Activated CD4-positive, alpha-beta memory T cell treated with anti-CD3 and anti-CD28 coated beads for 36 hours (primary cell): ENCODE results near the gene CCDC194. TPM values are rescaled to one million over a fixed set of nuclear protein-coding genes. Genes with fewer than 3 reads are reported as not detected.
A peak's percentile ranks its signal among the peaks of the same experiment; 100 is the strongest.

Experiments used
- CTCF ChIA-PET: fragments of 350-600 bp; sonication (Branson Sonifier 250); formaldehyde crosslinking; loops from one replicate; lab custom pipeline; 2021; ENCODE audit warnings: antibody characterized with exemption, inconsistent platforms; lab: Charles Lee
- POLR2A ChIA-PET: fragments of 350-600 bp; sonication (Branson Sonifier 250); formaldehyde crosslinking; loops from one replicate; lab custom pipeline; 2021; ENCODE audit warnings: antibody characterized with exemption; lab: Charles Lee
- DNase-seq: peaks from one replicate; pipeline ENCODE4 v3.0.0-alpha.2; 2020
- H3K27ac Mint-ChIP-seq: one replicate; pipeline ENCODE4 v1.8.0; 2021; ENCODE audit warnings: mixed read lengths
- H3K27me3 Mint-ChIP-seq: one replicate; pipeline ENCODE4 v1.8.0; 2021; ENCODE audit warnings: mixed read lengths
- H3K36me3 Mint-ChIP-seq: one replicate; pipeline ENCODE4 v1.8.0; 2021; ENCODE audit warnings: mixed read lengths
- H3K4me1 Mint-ChIP-seq: one replicate; pipeline ENCODE4 v1.8.0; 2021; ENCODE audit warnings: low read depth, mixed read lengths
- H3K4me3 Mint-ChIP-seq: one replicate; pipeline ENCODE4 v1.8.0; 2021; ENCODE audit warnings: mild to moderate bottlenecking, mixed read lengths
- H3K9me3 Mint-ChIP-seq: one replicate; pipeline ENCODE4 v1.8.0; 2021; ENCODE audit warnings: mixed read lengths
- intact Hi-C: fragments of 100-400 bp; cut with micrococcal nuclease; formaldehyde crosslinking; loops from one replicate; pipeline ENCODE4 v1.15.1; 2023
- total RNA-seq, 2 experiments: library from RNA; stranded (reverse); gene quantifications; one replicate each; pipeline ENCODE4 v1.2.3, GENCODE V29; 2021

The CCDC194 gene
- total RNA-seq, 2 experiments from 2014 or later = 1.4 to 2.3 TPM

DNA sequence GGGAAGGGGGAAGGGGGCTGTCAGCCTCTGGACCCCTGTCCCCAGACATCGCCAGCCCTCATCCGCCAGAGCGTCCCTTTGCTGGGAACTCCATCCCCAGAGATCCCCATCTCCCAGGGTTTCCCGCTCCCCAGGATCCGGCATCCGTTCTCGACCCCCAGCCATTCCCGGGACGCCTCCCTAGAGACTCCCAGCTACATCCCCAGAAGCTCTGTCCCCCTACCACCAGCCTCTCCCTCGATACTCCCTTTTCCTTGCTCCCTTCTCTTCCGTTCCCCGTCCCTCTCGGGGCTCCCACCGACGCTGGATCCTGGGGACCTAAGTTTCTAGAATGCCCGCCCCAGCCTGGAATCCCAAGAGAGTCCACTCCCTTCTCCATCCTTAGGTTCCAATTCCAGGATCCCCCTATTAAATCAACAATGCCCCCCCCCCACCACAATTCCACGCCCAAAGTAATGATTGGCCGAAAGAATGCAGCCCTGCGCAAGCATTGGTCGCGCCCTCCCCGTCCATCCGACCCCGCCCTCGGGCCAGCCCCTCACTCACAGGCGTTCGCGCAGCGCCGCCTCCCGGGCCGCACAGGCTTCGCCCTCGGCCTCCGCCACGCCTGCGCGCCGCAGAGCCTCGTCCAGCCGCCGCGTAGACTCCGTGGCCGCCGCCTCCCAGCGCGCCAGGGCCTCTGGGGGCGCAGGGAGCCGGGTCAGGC, 3.2 kb downstream of the CCDC194 start:
- peak; percentile 94 for DNase-seq
- intact Hi-C loops = loop anchor here (2.0 kb wide), 1 partner anchor 56 kb away; the partner anchor contains the start of gene ANO8

GRCh38 chr19:17389957-17390664, 3.9 kb downstream of the CCDC194 start:
- no peak for DNase-seq
- ChIA-PET CTCF (interaction anchor here (0.6 to 3.0 kb wide), 9 partner anchors 11 to 206 kb away, joined by 3 to 11 read pairs (median 3); partner anchors contain the start of gene MVB12A), POLR2A (no interaction called here)
- Mint-ChIP-seq H3K27ac (no peak overlapping the region), H3K9me3 (no peaks in the 10 kb centered on the region), H3K27me3 (no peaks in the 10 kb centered on the region), H3K4me1 (peaks cover 23% of the 10 kb centered on the region), H3K4me3 (peak overlapping the region; percentile 81), H3K36me3 (no peaks in the 10 kb centered on the region)
- intact Hi-C loops = loop anchor here (2.0 kb wide), 1 partner anchor 55 kb away; the partner anchor contains the start of gene ANO8

More for the DNA sequence above, 3.2 kb downstream of the CCDC194 start:
- Mint-ChIP-seq H3K36me3 (no peaks in the 10 kb centered on the region), H3K4me3 (peak overlapping the region; percentile 81), H3K4me1 (peaks cover 26% of the 10 kb centered on the region), H3K9me3 (no peaks in the 10 kb centered on the region), H3K27me3 (no peaks in the 10 kb centered on the region), H3K27ac (no peak overlapping the region)
- CTCF ChIA-PET = interaction anchor here (0.5 to 3.0 kb wide), 9 partner anchors 15 to 130 kb away, joined by 3 to 11 read pairs (median 3); partner anchors contain the start of genes BST2 and MVB12A
- POLR2A ChIA-PET = interaction anchor here (1.0 kb wide), 1 partner anchor 56 kb away, joined by 3 read pairs; the partner anchor contains the start of gene ANO8

- intact Hi-C loops = no loop called here
- no peak for DNase-seq
- Mint-ChIP-seq H3K4me1 (peaks cover 17% of the 10 kb centered on the region), H3K4me3 (no peak overlapping the region), H3K27me3 (no peaks in the 10 kb centered on the region), H3K36me3 (no peaks in the 10 kb centered on the region), H3K9me3 (no peaks in the 10 kb centered on the region), H3K27ac (no peak overlapping the region)
- ChIA-PET CTCF (interaction anchor here (0.6 to 2.6 kb wide), 13 partner anchors 12 to 134 kb away, joined by 3 to 11 read pairs (median 3); partner anchors contain the start of genes MRPL34 and MVB12A), POLR2A (interaction anchor here (1.1 kb wide), 1 partner anchor 55 kb away, joined by 3 read pairs; no protein-coding TSS in a partner anchor)
Observed at GRCh38 chr19:17389288-17389687, 4.7 kb downstream of the CCDC194 start.

DNA sequence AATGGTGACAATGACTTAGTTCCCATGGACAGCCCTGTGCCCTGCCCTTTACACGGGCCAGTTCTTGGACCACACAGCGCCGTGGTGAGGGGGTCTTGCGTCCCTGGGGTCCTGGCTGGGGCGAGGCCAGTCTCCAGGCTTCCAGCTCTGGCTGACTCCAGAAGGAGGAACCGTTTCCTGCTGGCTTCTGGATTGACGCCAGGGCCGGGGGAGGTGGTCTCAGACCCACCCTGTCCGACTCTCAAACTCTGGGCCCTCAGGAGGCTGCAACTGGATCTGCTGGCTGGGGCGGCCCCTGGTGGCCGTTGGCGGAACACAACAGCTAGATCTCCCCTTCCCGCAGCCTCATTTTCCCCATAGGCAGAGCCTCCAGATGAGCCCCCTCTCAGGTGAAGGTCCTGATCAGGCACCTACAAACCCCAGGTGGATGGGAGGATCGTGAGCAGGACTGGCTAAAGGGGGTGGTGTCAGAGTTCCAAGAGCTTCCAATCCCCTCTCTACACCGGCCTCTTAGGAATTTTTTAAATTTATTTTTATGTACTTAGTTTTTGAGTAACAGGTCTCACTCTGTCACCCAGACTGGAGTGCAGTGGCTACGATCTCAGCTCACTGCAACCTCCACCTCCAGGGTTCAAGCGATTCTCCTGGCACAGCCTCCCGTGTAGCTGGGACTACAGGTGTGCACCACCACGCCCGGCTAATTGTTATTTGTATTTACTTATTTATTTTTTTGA, 8.0 kb downstream of the CCDC194 start:
- no peaks in the 10 kb centered on the region for H3K27me3 Mint-ChIP-seq
- intact Hi-C loops = loop anchor here (1.0 kb wide), 2 partner anchors 40 to 94 kb away; no protein-coding TSS in a partner anchor
- H3K9me3 Mint-ChIP-seq = no peaks in the 10 kb centered on the region
- H3K4me1 Mint-ChIP-seq = peaks cover 10% of the 10 kb centered on the region
- ChIA-PET POLR2A (no interaction called here), CTCF (interaction anchor here (0.5 to 3.0 kb wide), 41 partner anchors 9 to 945 kb away, joined by 3 to 42 read pairs (median 4); partner anchors contain the start of genes BABAM1, BST2, CCDC194 and DDA1)
- no peak overlapping the region for H3K27ac Mint-ChIP-seq
- no peaks in the 10 kb centered on the region for H3K36me3 Mint-ChIP-seq
- H3K4me3 Mint-ChIP-seq = no peak overlapping the region
- peak; percentile 74 for DNase-seq

DNA sequence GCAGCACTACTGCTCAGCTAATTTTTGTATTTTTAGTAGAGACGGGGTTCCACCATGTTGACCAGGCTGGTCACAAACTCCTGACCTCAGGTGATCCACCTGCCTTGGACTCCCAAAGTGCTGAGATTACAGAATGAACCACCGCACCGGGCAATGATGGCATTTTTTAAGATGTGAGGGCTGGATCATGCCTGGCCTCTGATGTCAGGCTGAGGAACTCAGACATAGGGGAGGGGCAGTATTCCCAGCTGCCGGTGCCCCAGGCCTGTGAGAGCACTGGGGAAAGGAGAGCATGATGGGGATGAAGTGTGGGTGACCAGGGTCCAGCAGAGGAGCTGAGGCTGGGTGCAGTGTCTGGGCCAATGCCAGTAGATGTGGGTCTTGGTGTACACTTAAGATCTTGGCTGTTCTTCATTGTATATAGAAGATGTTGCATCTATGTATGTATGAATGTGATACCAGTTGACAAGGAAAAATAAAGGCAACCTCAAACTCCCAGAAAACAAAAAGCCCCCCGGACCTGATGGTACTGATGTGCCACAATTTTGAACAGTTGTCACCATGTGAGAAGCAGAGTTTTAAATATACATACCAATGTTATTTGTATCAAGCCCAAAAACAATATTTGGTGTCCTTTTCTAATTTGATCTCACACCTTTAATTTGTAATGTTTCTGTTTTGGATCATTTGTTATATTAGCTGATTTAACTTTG, 13.4 kb downstream of the CCDC194 start:
- no peaks in the 10 kb centered on the region for H3K36me3 Mint-ChIP-seq
- H3K27ac Mint-ChIP-seq = no peak overlapping the region
- DNase-seq = no peak
- POLR2A ChIA-PET = no interaction called here
- intact Hi-C loops = no loop called here
- H3K4me3 Mint-ChIP-seq = no peak overlapping the region
- H3K27me3 Mint-ChIP-seq = peaks cover 9% of the 10 kb centered on the region
- CTCF ChIA-PET = no interaction called here
- H3K9me3 Mint-ChIP-seq = peaks cover 5% of the 10 kb centered on the region
- H3K4me1 Mint-ChIP-seq = peaks cover 4% of the 10 kb centered on the region

- Mint-ChIP-seq H3K36me3 (no peaks in the 10 kb centered on the region), H3K27me3 (peaks cover 9% of the 10 kb centered on the region), H3K27ac (no peak overlapping the region), H3K4me3 (no peak overlapping the region), H3K9me3 (peaks cover 5% of the 10 kb centered on the region), H3K4me1 (peaks cover 4% of the 10 kb centered on the region)
- ChIA-PET POLR2A (no interaction called here), CTCF (no interaction called here)
- intact Hi-C loops = no loop called here
- no peak for DNase-seq
Observed at GRCh38 chr19:17379221-17379631, 14.8 kb downstream of the CCDC194 start.

DNA sequence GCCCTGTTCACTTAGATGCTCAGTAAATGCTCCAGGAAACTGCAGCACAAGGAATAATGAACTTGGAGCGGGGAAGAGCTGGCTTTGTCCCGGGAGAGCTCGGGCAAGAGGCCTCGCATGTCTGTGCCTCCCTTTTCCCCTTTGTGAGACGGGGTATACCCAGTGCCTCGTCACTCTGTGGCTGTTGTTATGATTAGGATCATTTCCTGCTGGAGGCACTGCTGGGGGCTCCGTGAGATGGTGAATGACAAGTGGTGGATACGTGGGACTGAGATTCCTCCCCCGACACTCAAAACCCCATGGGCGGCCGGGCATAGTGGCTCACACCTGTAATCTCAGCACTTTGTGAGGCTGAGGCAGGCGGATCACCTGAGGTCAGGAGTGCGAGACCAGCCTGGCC, 15.7 kb downstream of the CCDC194 start:
- ChIA-PET CTCF (no interaction called here), POLR2A (no interaction called here)
- intact Hi-C loops = no loop called here
- DNase-seq = no peak
- Mint-ChIP-seq H3K36me3 (no peaks in the 10 kb centered on the region), H3K27ac (no peak overlapping the region), H3K9me3 (peaks cover 5% of the 10 kb centered on the region), H3K4me1 (peaks cover 4% of the 10 kb centered on the region), H3K27me3 (peaks cover 9% of the 10 kb centered on the region), H3K4me3 (no peak overlapping the region)

DNA sequence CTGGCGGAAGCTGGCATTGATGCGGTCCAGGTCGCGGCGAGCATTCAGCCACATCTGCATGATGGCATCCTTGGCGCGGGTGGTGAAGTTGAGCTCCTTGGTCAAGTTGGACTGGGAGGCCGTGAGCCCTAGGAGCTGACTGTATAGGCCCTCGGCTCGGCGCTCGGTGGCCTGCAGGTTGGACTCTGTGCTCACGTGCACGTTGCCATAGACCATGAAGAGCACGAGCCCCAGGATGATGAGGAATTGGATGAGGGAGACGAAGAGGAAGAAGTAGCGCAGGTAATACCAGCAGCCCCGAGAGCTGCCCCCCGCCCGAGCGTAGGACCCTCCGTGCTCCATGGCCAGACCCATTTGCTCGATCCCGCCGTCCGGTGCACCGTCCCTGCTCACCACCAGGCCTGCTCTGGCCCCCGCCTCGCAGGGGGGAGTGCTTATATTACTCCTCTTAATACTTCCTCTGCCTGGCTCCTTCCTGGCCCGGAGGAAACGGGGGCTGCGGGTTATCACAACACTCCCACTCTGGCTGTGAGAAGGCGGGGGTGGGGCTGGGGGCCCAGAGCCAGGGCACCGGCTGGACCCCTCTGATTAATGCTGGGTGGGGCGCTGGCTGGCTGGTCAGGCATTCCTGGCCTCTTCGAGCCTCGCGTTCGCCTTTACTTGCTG, 16.9 kb downstream of the CCDC194 start, which contains the start of gene PLVAP:
PLVAP (minus strand) TSS at position 408 of the 666 bp plus-strand sequence; CDS start at position 354, 54 bp downstream.
- Mint-ChIP-seq H3K4me3 (no peak within 1 kb of the TSS), H3K27ac (no peak within 1 kb of the TSS), H3K9me3 (peaks cover 5% of the 10 kb centered on the region), H3K27me3 (peaks cover 9% of the 10 kb centered on the region), H3K4me1 (no peaks in the 10 kb centered on the region), H3K36me3 (no peaks in the 10 kb centered on the region)
- POLR2A ChIA-PET = no interaction called here
- intact Hi-C loops = no loop called here
- CTCF ChIA-PET = interaction anchor here (1.6 kb wide), 1 partner anchor 9 kb away, joined by 8 read pairs; no protein-coding TSS in a partner anchor
- DNase-seq = no peak

DNA sequence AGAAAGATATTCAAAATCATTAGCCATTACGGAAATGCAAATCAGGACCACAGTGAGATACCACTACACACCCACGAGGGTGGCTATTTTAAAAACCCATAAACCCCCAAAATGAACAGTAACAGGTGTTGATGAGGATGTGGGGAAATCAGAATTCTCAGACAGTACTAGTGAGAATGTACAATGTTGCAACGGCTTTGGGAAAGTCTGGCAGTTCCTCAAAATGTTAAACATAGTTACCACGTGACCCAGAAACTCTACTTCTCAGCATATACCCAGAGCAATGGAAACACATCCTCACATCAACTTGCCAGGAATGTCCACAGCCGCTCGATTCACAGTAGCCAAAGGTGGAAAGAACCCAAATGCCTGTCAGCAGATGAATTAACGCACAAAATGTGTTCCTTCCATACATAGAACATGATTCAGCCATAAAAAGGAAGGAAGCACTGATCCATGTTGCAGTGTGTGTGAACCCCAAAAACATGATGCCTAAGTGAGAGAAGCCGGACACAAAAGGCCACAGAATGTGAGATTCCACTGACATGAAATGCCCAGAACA, 23.9 kb downstream of the CCDC194 start:
- Mint-ChIP-seq H3K9me3 (no peaks in the 10 kb centered on the region), H3K27ac (no peak overlapping the region), H3K4me1 (peaks cover 5% of the 10 kb centered on the region), H3K27me3 (peaks cover 9% of the 10 kb centered on the region), H3K36me3 (no peaks in the 10 kb centered on the region), H3K4me3 (no peak overlapping the region)
- intact Hi-C loops = no loop called here
- DNase-seq = no peak
- ChIA-PET CTCF (interaction anchor here (0.7 kb wide), 1 partner anchor 34 kb away, joined by 3 read pairs; no protein-coding TSS in a partner anchor), POLR2A (no interaction called here)

- Mint-ChIP-seq H3K4me1 (peaks cover 5% of the 10 kb centered on the region), H3K27ac (no peak overlapping the region), H3K27me3 (peaks cover 7% of the 10 kb centered on the region), H3K4me3 (no peak overlapping the region), H3K9me3 (no peaks in the 10 kb centered on the region), H3K36me3 (no peaks in the 10 kb centered on the region)
- ChIA-PET CTCF (no interaction called here), POLR2A (no interaction called here)
- no peak for DNase-seq
- intact Hi-C loops = no loop called here
Observed at GRCh38 chr19:17365361-17365760, 28.6 kb downstream of the CCDC194 start.
